SK-N-MC (cell line): ENCODE data around the gene GON4L.

ENCODE experiments used
- DNase-seq: peaks from one replicate; pipeline ENCODE4 v3.0.0-alpha.2; 2011; ENCODE audit warnings: low read depth, low spot score
- H3K27ac ChIP-seq: fragments of 200-600 bp; sonication (generic); 2 replicates; pipeline ENCODE4 v1.5.1; 2016; ENCODE audit warnings: mixed run types
- H3K36me3 ChIP-seq: fragments of 200-600 bp; sonication (generic); 2 replicates; pipeline ENCODE4 v1.6.1; 2017; ENCODE audit warnings: antibody characterized with exemption, low read length, mixed read lengths; ENCODE audit not compliant: insufficient read depth
- H3K4me3 ChIP-seq: fragments of 200-600 bp; sonication (generic); 2 replicates; pipeline ENCODE4 v1.5.1; 2016
- H3K9ac ChIP-seq: fragments of 200-600 bp; sonication (generic); 2 replicates; pipeline ENCODE4 v1.8.0; 2017; ENCODE audit warnings: mixed run types, mixed read lengths; ENCODE audit not compliant: insufficient read length
- H3K9me3 ChIP-seq: fragments of 200-600 bp; sonication (generic); 2 replicates; pipeline ENCODE4 v1.6.1; 2017; ENCODE audit warnings: low read depth, mild to moderate bottlenecking, antibody characterized with exemption, low read length, moderate library complexity, mixed read lengths
- EZH2 ChIP-seq: fragments of 200-600 bp; sonication (generic); IDR thresholded peaks from one replicate; pipeline ENCODE4 v1.6.1; 2017; ENCODE audit warnings: antibody characterized with exemption
- FOXP2 ChIP-seq: optimal IDR thresholded peaks from 2 replicates; pipeline ENCODE3; 2011; ENCODE audit warnings: mild to moderate bottlenecking, moderate library complexity; ENCODE audit not compliant: insufficient read depth; ENCODE audit errors: extremely low read length, control extremely low read depth
- POLR2AphosphoS5 ChIP-seq: IDR thresholded peaks from 2 replicates; pipeline ENCODE4 v1.6.1; 2012; ENCODE audit warnings: mild to moderate bottlenecking, low read depth, low read length, borderline replicate concordance

The GON4L gene

GRCh38 chr1:155882235-155882634 lies 25.2 kb upstream of the GON4L start:
- Histone ChIP-seq H3K4me3 (no peak overlapping the region), H3K27ac (no peak overlapping the region), H3K36me3 (no peaks in the 10 kb centered on the region), H3K9ac (no peak overlapping the region), H3K9me3 (no peaks in the 10 kb centered on the region)
- no peak for DNase-seq
- no peak for TF ChIP-seq EZH2
- TF ChIP-seq FOXP2, result no peak
- TF ChIP-seq POLR2AphosphoS5, result no peak

GRCh38 chr1:155880950-155881349 lies 23.9 kb upstream of the GON4L start:
- Histone ChIP-seq H3K9ac (no peak overlapping the region), H3K4me3 (no peak overlapping the region), H3K27ac (no peak overlapping the region), H3K9me3 (no peaks in the 10 kb centered on the region), H3K36me3 (no peaks in the 10 kb centered on the region)
- DNase-seq, result no peak
- TF ChIP-seq EZH2, result no peak
- TF ChIP-seq POLR2AphosphoS5, result no peak
- TF ChIP-seq FOXP2, result no peak

GRCh38 chr1:155880251-155880650 lies 23.2 kb upstream of the GON4L start:
- no peak for DNase-seq
- H3K4me3 ChIP-seq, result no peak overlapping the region
- no peak overlapping the region for H3K27ac ChIP-seq
- H3K9ac ChIP-seq, result no peak overlapping the region
- no peak for TF ChIP-seq EZH2
- no peak for TF ChIP-seq FOXP2
- TF ChIP-seq POLR2AphosphoS5, result no peak
- H3K36me3 ChIP-seq, result no peaks in the 10 kb centered on the region
- no peaks in the 10 kb centered on the region for H3K9me3 ChIP-seq

GRCh38 chr1:155877945-155878344 lies 20.9 kb upstream of the GON4L start:
- Histone ChIP-seq H3K9me3 (no peaks in the 10 kb centered on the region), H3K4me3 (no peak overlapping the region), H3K36me3 (no peaks in the 10 kb centered on the region), H3K9ac (no peak overlapping the region), H3K27ac (no peak overlapping the region)
- no peak for DNase-seq
- TF ChIP-seq POLR2AphosphoS5 (no peak), EZH2 (no peak), FOXP2 (no peak)

- Histone ChIP-seq H3K27ac (no peak overlapping the region), H3K9me3 (no peaks in the 10 kb centered on the region), H3K36me3 (no peaks in the 10 kb centered on the region), H3K9ac (no peak overlapping the region), H3K4me3 (no peak overlapping the region)
- TF ChIP-seq FOXP2 (no peak), POLR2AphosphoS5 (no peak), EZH2 (no peak)
- no peak for DNase-seq
Observed at GRCh38 chr1:155873860-155874259, 16.8 kb upstream of the GON4L start.

- TF ChIP-seq EZH2, result no peak
- TF ChIP-seq POLR2AphosphoS5, result no peak
- TF ChIP-seq FOXP2, result no peak
- no peaks in the 10 kb centered on the region for H3K36me3 ChIP-seq
- H3K9me3 ChIP-seq, result no peaks in the 10 kb centered on the region
- H3K9ac ChIP-seq, result no peak overlapping the region
- no peak for DNase-seq
- H3K4me3 ChIP-seq, result no peak overlapping the region
- H3K27ac ChIP-seq, result no peak overlapping the region
Observed at GRCh38 chr1:155872527-155872926, 15.5 kb upstream of the GON4L start.

GRCh38 chr1:155871390-155871789 lies 14.4 kb upstream of the GON4L start:
- Histone ChIP-seq H3K36me3 (no peaks in the 10 kb centered on the region), H3K9me3 (no peaks in the 10 kb centered on the region), H3K27ac (no peak overlapping the region), H3K4me3 (no peak overlapping the region), H3K9ac (no peak overlapping the region)
- no peak for DNase-seq
- TF ChIP-seq POLR2AphosphoS5, result no peak
- TF ChIP-seq EZH2, result no peak
- TF ChIP-seq FOXP2, result no peak

GRCh38 chr1:155867766-155868165 lies 10.8 kb upstream of the GON4L start:
- Histone ChIP-seq H3K9ac (no peak overlapping the region), H3K4me3 (no peak overlapping the region), H3K9me3 (no peaks in the 10 kb centered on the region), H3K36me3 (no peaks in the 10 kb centered on the region), H3K27ac (no peak overlapping the region)
- TF ChIP-seq FOXP2 (no peak), POLR2AphosphoS5 (no peak), EZH2 (no peak)
- DNase-seq, result no peak

GRCh38 chr1:155864393-155864792 lies 7.4 kb upstream of the GON4L start:
- Histone ChIP-seq H3K9ac (no peak overlapping the region), H3K36me3 (no peaks in the 10 kb centered on the region), H3K9me3 (no peaks in the 10 kb centered on the region), H3K27ac (no peak overlapping the region), H3K4me3 (no peak overlapping the region)
- no peak for DNase-seq
- TF ChIP-seq FOXP2 (no peak), EZH2 (no peak), POLR2AphosphoS5 (no peak)
